Activated CD4-positive, alpha-beta memory T cell treated with anti-CD3 and anti-CD28 coated beads, Interleukin-2, amount 10 ng/mL, durations not matched to agents 7 days and 5 days (primary cell): Measurements from ENCODE around the gene CACNA2D3. TPM values are rescaled to one million over a fixed set of nuclear protein-coding genes. Genes with fewer than 3 reads are reported as not detected.

Experiments
- CTCF ChIA-PET: fragments of 350-600 bp; sonication (Branson Sonifier 250); formaldehyde crosslinking; loops from one replicate; lab custom pipeline; 2021; ENCODE audit warnings: antibody characterized with exemption, inconsistent platforms; lab: Charles Lee
- POLR2A ChIA-PET: fragments of 350-600 bp; sonication (Branson Sonifier 250); formaldehyde crosslinking; loops from one replicate; lab custom pipeline; 2021; ENCODE audit warnings: antibody characterized with exemption; lab: Charles Lee
- DNase-seq: peaks from one replicate; pipeline ENCODE4 v3.0.0-alpha.2; 2020
- H3K27ac Mint-ChIP-seq: one replicate; pipeline ENCODE4 v1.8.0; 2021; ENCODE audit warnings: mild to moderate bottlenecking, mixed read lengths
- H3K27me3 Mint-ChIP-seq: one replicate; pipeline ENCODE4 v1.8.0; 2021; ENCODE audit warnings: mixed read lengths
- H3K36me3 Mint-ChIP-seq: one replicate; pipeline ENCODE4 v1.8.0; 2021; ENCODE audit warnings: low read depth, mixed read lengths
- H3K4me1 Mint-ChIP-seq: one replicate; pipeline ENCODE4 v1.8.0; 2021; ENCODE audit warnings: mixed read lengths
- H3K4me3 Mint-ChIP-seq: one replicate; pipeline ENCODE4 v1.8.0; 2021; ENCODE audit warnings: mild to moderate bottlenecking, mixed read lengths
- H3K9me3 Mint-ChIP-seq: one replicate; pipeline ENCODE4 v1.8.0; 2021; ENCODE audit warnings: mixed read lengths
- total RNA-seq, 2 experiments: library from RNA; stranded (reverse); gene quantifications; one replicate each; pipeline ENCODE4 v1.2.3, GENCODE V29; 2021

Gene CACNA2D3
- total RNA-seq, 2 experiments from 2014 or later: not detected

GRCh38 chr3:54217828-54218227 lies 95.5 kb downstream of the CACNA2D3 start:
- DNase-seq: no peak
- ChIA-PET POLR2A (no interaction called here), CTCF (no interaction called here)
- Mint-ChIP-seq H3K36me3 (no peaks in the 10 kb centered on the region), H3K9me3 (no peaks in the 10 kb centered on the region), H3K4me1 (no peaks in the 10 kb centered on the region), H3K27ac (no peak overlapping the region), H3K27me3 (no peaks in the 10 kb centered on the region), H3K4me3 (no peak overlapping the region)

- H3K4me3 Mint-ChIP-seq: no peak overlapping the region
- H3K9me3 Mint-ChIP-seq: no peaks in the 10 kb centered on the region
- no peaks in the 10 kb centered on the region for H3K36me3 Mint-ChIP-seq
- H3K4me1 Mint-ChIP-seq: no peaks in the 10 kb centered on the region
- no peak overlapping the region for H3K27ac Mint-ChIP-seq
- no peaks in the 10 kb centered on the region for H3K27me3 Mint-ChIP-seq
- no peak for DNase-seq
- POLR2A ChIA-PET: no interaction called here
- CTCF ChIA-PET: no interaction called here
Measured at GRCh38 chr3:54222316-54222715, 100.0 kb downstream of the CACNA2D3 start.

GRCh38 chr3:54223063-54223462 lies 100.7 kb downstream of the CACNA2D3 start:
- POLR2A ChIA-PET: no interaction called here
- CTCF ChIA-PET: no interaction called here

GRCh38 chr3:54225841-54226528 lies 103.6 kb downstream of the CACNA2D3 start:
- POLR2A ChIA-PET: no interaction called here
- Mint-ChIP-seq H3K36me3 (no peaks in the 10 kb centered on the region), H3K27ac (no peak overlapping the region), H3K4me3 (no peak overlapping the region), H3K27me3 (no peaks in the 10 kb centered on the region), H3K9me3 (peaks cover 3% of the 10 kb centered on the region), H3K4me1 (no peaks in the 10 kb centered on the region)
- CTCF ChIA-PET: interaction anchor here (0.7 kb wide), 1 partner anchor 165 kb away, joined by 3 read pairs; no protein-coding TSS in a partner anchor
- no peak for DNase-seq

More at GRCh38 chr3:54223063-54223462, 100.7 kb downstream of the CACNA2D3 start:
- Mint-ChIP-seq H3K27me3 (no peaks in the 10 kb centered on the region), H3K9me3 (no peaks in the 10 kb centered on the region), H3K36me3 (no peaks in the 10 kb centered on the region), H3K4me1 (no peaks in the 10 kb centered on the region), H3K4me3 (no peak overlapping the region), H3K27ac (no peak overlapping the region)
- DNase-seq: no peak

- no peak overlapping the region for H3K27ac Mint-ChIP-seq
- H3K9me3 Mint-ChIP-seq: peaks cover 3% of the 10 kb centered on the region
- CTCF ChIA-PET: no interaction called here
- DNase-seq: no peak
- no peaks in the 10 kb centered on the region for H3K4me1 Mint-ChIP-seq
- no peak overlapping the region for H3K4me3 Mint-ChIP-seq
- no peaks in the 10 kb centered on the region for H3K27me3 Mint-ChIP-seq
- POLR2A ChIA-PET: no interaction called here
- no peaks in the 10 kb centered on the region for H3K36me3 Mint-ChIP-seq
Measured at GRCh38 chr3:54228806-54229205, 106.5 kb downstream of the CACNA2D3 start.

- H3K9me3 Mint-ChIP-seq: peaks cover 3% of the 10 kb centered on the region
- POLR2A ChIA-PET: no interaction called here
- H3K36me3 Mint-ChIP-seq: no peaks in the 10 kb centered on the region
- no peaks in the 10 kb centered on the region for H3K4me1 Mint-ChIP-seq
- no peaks in the 10 kb centered on the region for H3K27me3 Mint-ChIP-seq
- no peak overlapping the region for H3K4me3 Mint-ChIP-seq
- no peak for DNase-seq
- no peak overlapping the region for H3K27ac Mint-ChIP-seq
- CTCF ChIA-PET: no interaction called here
Measured at GRCh38 chr3:54232618-54233017, 110.3 kb downstream of the CACNA2D3 start.

- Mint-ChIP-seq H3K4me3 (no peak overlapping the region), H3K4me1 (no peaks in the 10 kb centered on the region), H3K27ac (no peak overlapping the region), H3K27me3 (no peaks in the 10 kb centered on the region), H3K36me3 (no peaks in the 10 kb centered on the region), H3K9me3 (no peaks in the 10 kb centered on the region)
- no peak for DNase-seq
- ChIA-PET CTCF (no interaction called here), POLR2A (no interaction called here)
Measured at GRCh38 chr3:54235998-54236397, 113.6 kb downstream of the CACNA2D3 start.

GRCh38 chr3:54237109-54237508 lies 114.8 kb downstream of the CACNA2D3 start:
- POLR2A ChIA-PET: interaction anchor here (0.7 kb wide), 1 partner anchor 592 kb away, joined by 4 read pairs; no protein-coding TSS in a partner anchor
- Mint-ChIP-seq H3K27me3 (no peaks in the 10 kb centered on the region), H3K4me1 (no peaks in the 10 kb centered on the region), H3K9me3 (no peaks in the 10 kb centered on the region), H3K36me3 (no peaks in the 10 kb centered on the region), H3K4me3 (no peak overlapping the region), H3K27ac (no peak overlapping the region)
- DNase-seq: no peak
- CTCF ChIA-PET: no interaction called here

- POLR2A ChIA-PET: no interaction called here
Measured at GRCh38 chr3:54237788-54238502, 115.6 kb downstream of the CACNA2D3 start.

GRCh38 chr3:54240309-54240708 lies 118.0 kb downstream of the CACNA2D3 start:
- no peak for DNase-seq
- Mint-ChIP-seq H3K27ac (no peak overlapping the region), H3K27me3 (no peaks in the 10 kb centered on the region), H3K36me3 (no peaks in the 10 kb centered on the region), H3K9me3 (no peaks in the 10 kb centered on the region), H3K4me1 (no peaks in the 10 kb centered on the region), H3K4me3 (no peak overlapping the region)
- ChIA-PET CTCF (no interaction called here), POLR2A (no interaction called here)

More at GRCh38 chr3:54237788-54238502, 115.6 kb downstream of the CACNA2D3 start:
- Mint-ChIP-seq H3K36me3 (no peaks in the 10 kb centered on the region), H3K27ac (no peak overlapping the region), H3K4me3 (no peak overlapping the region), H3K27me3 (no peaks in the 10 kb centered on the region), H3K9me3 (no peaks in the 10 kb centered on the region), H3K4me1 (no peaks in the 10 kb centered on the region)
- CTCF ChIA-PET: no interaction called here
- DNase-seq: no peak

- no peaks in the 10 kb centered on the region for H3K27me3 Mint-ChIP-seq
- CTCF ChIA-PET: no interaction called here
- no peak overlapping the region for H3K27ac Mint-ChIP-seq
- H3K4me1 Mint-ChIP-seq: no peaks in the 10 kb centered on the region
- DNase-seq: no peak
- POLR2A ChIA-PET: no interaction called here
- H3K36me3 Mint-ChIP-seq: no peaks in the 10 kb centered on the region
- H3K9me3 Mint-ChIP-seq: no peaks in the 10 kb centered on the region
- no peak overlapping the region for H3K4me3 Mint-ChIP-seq
Measured at GRCh38 chr3:54243056-54243931, 120.9 kb downstream of the CACNA2D3 start.

GRCh38 chr3:54243960-54244682 lies 121.8 kb downstream of the CACNA2D3 start:
- no peaks in the 10 kb centered on the region for H3K36me3 Mint-ChIP-seq
- no peak for DNase-seq
- H3K4me3 Mint-ChIP-seq: no peak overlapping the region
- no peaks in the 10 kb centered on the region for H3K27me3 Mint-ChIP-seq
- H3K9me3 Mint-ChIP-seq: no peaks in the 10 kb centered on the region
- POLR2A ChIA-PET: no interaction called here
- no peak overlapping the region for H3K27ac Mint-ChIP-seq
- H3K4me1 Mint-ChIP-seq: no peaks in the 10 kb centered on the region
- CTCF ChIA-PET: no interaction called here
